DOHH2 (cell line): ENCODE results near the gene FSTL4.

Source experiments
- EZH2phosphoT487 ChIP-seq: fragments of 200-600 bp; sonication (generic); IDR thresholded peaks from 2 replicates; pipeline ENCODE4 v1.6.1; 2017; ENCODE audit warnings: borderline replicate concordance, mild to moderate bottlenecking, antibody characterized with exemption, low read length, moderate library complexity, mixed read lengths
- TF ChIP-seq, protein P1 (sequence below): fragments of 200-600 bp; sonication (generic); IDR thresholded peaks from one replicate; pipeline ENCODE4 v1.5.1; 2014; ENCODE audit warnings: antibody characterized with exemption, mild to moderate bottlenecking, low read depth, low read length; ENCODE audit not compliant: poor library complexity, severe bottlenecking

DNA sequence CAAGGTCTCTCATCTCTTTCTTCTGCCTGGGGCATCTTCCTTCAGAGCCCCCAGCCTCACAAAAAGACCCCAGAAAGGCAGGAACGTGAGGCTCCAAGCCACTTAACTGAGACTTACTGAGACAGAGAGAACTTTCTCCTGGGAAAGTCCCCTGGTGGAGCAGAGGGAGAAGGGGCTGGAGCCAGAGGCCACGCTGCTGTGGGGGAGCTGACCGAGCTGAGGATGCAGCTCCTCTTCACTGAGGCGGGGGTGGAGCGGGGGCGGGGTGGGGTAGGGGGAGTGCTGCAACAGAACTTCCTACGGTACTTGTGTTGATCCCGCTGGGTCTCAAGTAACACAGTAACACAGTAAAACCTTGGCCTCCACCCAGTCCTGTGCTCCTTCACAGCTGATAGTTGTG is 204.0 kb downstream of the FSTL4 start:
- TF ChIP-seq, protein P1, sequence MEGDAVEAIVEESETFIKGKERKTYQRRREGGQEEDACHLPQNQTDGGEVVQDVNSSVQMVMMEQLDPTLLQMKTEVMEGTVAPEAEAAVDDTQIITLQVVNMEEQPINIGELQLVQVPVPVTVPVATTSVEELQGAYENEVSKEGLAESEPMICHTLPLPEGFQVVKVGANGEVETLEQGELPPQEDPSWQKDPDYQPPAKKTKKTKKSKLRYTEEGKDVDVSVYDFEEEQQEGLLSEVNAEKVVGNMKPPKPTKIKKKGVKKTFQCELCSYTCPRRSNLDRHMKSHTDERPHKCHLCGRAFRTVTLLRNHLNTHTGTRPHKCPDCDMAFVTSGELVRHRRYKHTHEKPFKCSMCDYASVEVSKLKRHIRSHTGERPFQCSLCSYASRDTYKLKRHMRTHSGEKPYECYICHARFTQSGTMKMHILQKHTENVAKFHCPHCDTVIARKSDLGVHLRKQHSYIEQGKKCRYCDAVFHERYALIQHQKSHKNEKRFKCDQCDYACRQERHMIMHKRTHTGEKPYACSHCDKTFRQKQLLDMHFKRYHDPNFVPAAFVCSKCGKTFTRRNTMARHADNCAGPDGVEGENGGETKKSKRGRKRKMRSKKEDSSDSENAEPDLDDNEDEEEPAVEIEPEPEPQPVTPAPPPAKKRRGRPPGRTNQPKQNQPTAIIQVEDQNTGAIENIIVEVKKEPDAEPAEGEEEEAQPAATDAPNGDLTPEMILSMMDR: no peak
- TF ChIP-seq EZH2phosphoT487: no peak
